OCI-LY1 (cell line): ENCODE results near the gene PRADC1.

ENCODE experiments used
- EZH2 ChIP-seq: fragments of 200-600 bp; sonication (generic), shearing (Covaris generic); IDR thresholded peaks from 2 replicates; pipeline ENCODE4 v1.8.0; 2017; ENCODE audit warnings: borderline replicate concordance, mixed run types, mild to moderate bottlenecking, antibody characterized with exemption, low read length, moderate library complexity, mixed read lengths
- TF ChIP-seq, protein P1 (sequence below): fragments of 200-600 bp; sonication (generic), shearing (Covaris generic); IDR thresholded peaks from 2 replicates; pipeline ENCODE4 v1.5.1; 2017; ENCODE audit warnings: mild to moderate bottlenecking, antibody characterized with exemption, low read length, moderate library complexity, mixed read lengths

DNA sequence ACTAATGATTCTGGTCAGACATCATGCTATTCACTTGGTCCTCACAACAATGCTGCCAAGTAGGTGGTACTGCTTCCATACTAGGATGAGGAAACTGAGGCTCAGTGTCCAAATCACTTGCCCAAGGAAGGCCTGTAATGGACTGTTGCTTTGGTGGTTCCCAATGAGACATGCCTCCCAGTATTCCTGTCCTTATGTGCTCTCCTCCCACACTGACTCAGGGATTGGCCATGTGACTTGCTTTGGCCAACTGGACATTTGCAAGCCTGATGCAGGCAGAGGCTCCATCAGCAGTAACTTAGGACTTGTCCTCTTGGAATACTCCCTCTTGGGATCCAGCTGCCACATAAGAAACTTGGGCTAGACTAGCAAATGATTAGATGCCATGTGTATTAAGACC, 48.2 kb upstream of the PRADC1 start:
- TF ChIP-seq, protein P1, sequence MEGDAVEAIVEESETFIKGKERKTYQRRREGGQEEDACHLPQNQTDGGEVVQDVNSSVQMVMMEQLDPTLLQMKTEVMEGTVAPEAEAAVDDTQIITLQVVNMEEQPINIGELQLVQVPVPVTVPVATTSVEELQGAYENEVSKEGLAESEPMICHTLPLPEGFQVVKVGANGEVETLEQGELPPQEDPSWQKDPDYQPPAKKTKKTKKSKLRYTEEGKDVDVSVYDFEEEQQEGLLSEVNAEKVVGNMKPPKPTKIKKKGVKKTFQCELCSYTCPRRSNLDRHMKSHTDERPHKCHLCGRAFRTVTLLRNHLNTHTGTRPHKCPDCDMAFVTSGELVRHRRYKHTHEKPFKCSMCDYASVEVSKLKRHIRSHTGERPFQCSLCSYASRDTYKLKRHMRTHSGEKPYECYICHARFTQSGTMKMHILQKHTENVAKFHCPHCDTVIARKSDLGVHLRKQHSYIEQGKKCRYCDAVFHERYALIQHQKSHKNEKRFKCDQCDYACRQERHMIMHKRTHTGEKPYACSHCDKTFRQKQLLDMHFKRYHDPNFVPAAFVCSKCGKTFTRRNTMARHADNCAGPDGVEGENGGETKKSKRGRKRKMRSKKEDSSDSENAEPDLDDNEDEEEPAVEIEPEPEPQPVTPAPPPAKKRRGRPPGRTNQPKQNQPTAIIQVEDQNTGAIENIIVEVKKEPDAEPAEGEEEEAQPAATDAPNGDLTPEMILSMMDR = no peak
- no peak for TF ChIP-seq EZH2
